Choroid plexus epithelial cell (primary cell): Measurements from ENCODE around the gene SPINT2.
"Not testable (repeated sequence)": the region's sequence is repeated elsewhere in the genome, so short reads cannot be mapped to it uniquely, and the experiment has no call there.

Source experiments
- DNase-seq: peaks from one replicate; pipeline ENCODE4 v3.0.0-alpha.2; 2010; ENCODE audit warnings: low read depth
- H3K4me3 ChIP-seq: 2 replicates; pipeline ENCODE4 v1.5.1; 2011; ENCODE audit warnings: low read depth, mild to moderate bottlenecking, control low read depth, low read length, moderate library complexity
- CTCF ChIP-seq: conservative IDR thresholded peaks from 2 replicates; pipeline ENCODE4 v1.5.1; 2011; ENCODE audit warnings: low read depth, mild to moderate bottlenecking, control low read depth, inconsistent platforms, low read length, moderate library complexity

The SPINT2 gene

GRCh38 chr19:38335949-38336637 is 71.7 kb downstream of the SPINT2 start:
- peak overlapping the region; percentile 58 for H3K4me3 ChIP-seq
- no peak for TF ChIP-seq CTCF
- peak; percentile 97 for DNase-seq

GRCh38 chr19:38336638-38337359 is 72.4 kb downstream of the SPINT2 start:
- H3K4me3 ChIP-seq: peak overlapping the region; percentile 58

GRCh38 chr19:38337360-38337653 is 72.9 kb downstream of the SPINT2 start:
- peak overlapping the region; percentile 58 for H3K4me3 ChIP-seq
- TF ChIP-seq CTCF: no peak
- DNase-seq: no peak

More at GRCh38 chr19:38336638-38337359, 72.4 kb downstream of the SPINT2 start:
- peak; percentile 96 for DNase-seq
- TF ChIP-seq CTCF: no peak

GRCh38 chr19:38339011-38339410 is 74.6 kb downstream of the SPINT2 start:
- not testable (repeated sequence) for H3K4me3 ChIP-seq, DNase-seq

DNA sequence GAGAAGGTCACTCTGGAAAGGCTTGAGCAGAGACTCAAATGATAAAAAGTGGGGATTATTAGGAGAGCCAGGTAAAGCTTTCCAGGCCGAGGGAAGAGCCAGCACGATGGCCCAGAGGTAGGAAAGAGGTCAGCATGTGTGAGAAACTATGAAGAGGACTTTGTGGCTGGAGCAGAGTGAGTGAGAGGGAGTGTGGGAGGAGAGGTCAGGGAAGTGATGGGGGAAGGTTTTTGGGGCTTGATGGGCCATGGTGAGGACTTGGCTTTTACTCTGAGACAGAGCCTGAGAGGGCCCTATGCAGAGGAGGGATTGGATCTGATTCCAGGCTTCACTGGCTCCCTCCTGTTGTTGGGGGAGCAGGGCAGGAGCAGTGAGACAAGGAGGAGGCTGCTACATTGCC is 76.6 kb downstream of the SPINT2 start:
- DNase-seq: no peak
- no peak overlapping the region for H3K4me3 ChIP-seq
- TF ChIP-seq CTCF: no peak
